Measurements from ENCODE around the gene COL1A1.

Gene COL1A1

GRCh38 chr17:50157891-50158290, 43.5 kb downstream of the COL1A1 start:
- H3K27me3 ChIP-seq (ENCODE audit: control insufficient read depth in 5 of 5, insufficient read depth in 4 of 5, low read length in 5 of 5), result no peaks in the 10 kb centered on the region
- peaks cover 14 to 42% (median 41%) of the 10 kb centered on the region in 5 donors for H3K4me1 ChIP-seq (ENCODE audit: control insufficient read depth in 5 of 5, insufficient read depth in 5 of 5, low read length in 5 of 5)
- H3K36me3 ChIP-seq (ENCODE audit: control insufficient read depth in 5 of 5, insufficient read depth in 5 of 5, low read length in 5 of 5), result no peaks in the 10 kb centered on the region
- H3K9me3 ChIP-seq (ENCODE audit: control insufficient read depth in 5 of 5, low read length in 5 of 5), result no peaks in the 10 kb centered on the region
- no peak overlapping the region for H3K4me3 ChIP-seq (ENCODE audit: low read depth in 1 of 5, low read length in 5 of 5)
- H3K27ac ChIP-seq (ENCODE audit: low read depth, low read length), result no peak overlapping the region
- no peak overlapping the region for H3K9ac ChIP-seq (ENCODE audit: low read length in 5 of 5)

GRCh38 chr17:50155115-50155819, 46.2 kb downstream of the COL1A1 start:
- H3K9me3 ChIP-seq (ENCODE audit: control insufficient read depth in 5 of 5, low read length in 5 of 5), result no peaks in the 10 kb centered on the region
- peaks cover 16 to 51% (median 46%) of the 10 kb centered on the region in 5 donors for H3K4me1 ChIP-seq (ENCODE audit: control insufficient read depth in 5 of 5, insufficient read depth in 5 of 5, low read length in 5 of 5)
- no peaks in the 10 kb centered on the region for H3K36me3 ChIP-seq (ENCODE audit: control insufficient read depth in 5 of 5, insufficient read depth in 5 of 5, low read length in 5 of 5)
- H3K27ac ChIP-seq (ENCODE audit: low read depth, low read length), result peak overlapping the region; percentile 70
- no peaks in the 10 kb centered on the region for H3K27me3 ChIP-seq (ENCODE audit: control insufficient read depth in 5 of 5, insufficient read depth in 4 of 5, low read length in 5 of 5)
- H3K4me3 ChIP-seq (ENCODE audit: low read depth in 1 of 5, low read length in 5 of 5), result no peak overlapping the region
- H3K9ac ChIP-seq (ENCODE audit: low read length in 5 of 5), result peak overlapping the region in 2 of 5 donors; percentile 64 to 69

GRCh38 chr17:50154604-50155003, 46.8 kb downstream of the COL1A1 start:
- Histone ChIP-seq H3K27ac (ENCODE audit: low read depth, low read length) (peak overlapping the region; percentile 70), H3K9ac (ENCODE audit: low read length in 5 of 5) (peak overlapping the region in 3 of 5 donors; percentile 18 to 64 (median 45))

GRCh38 chr17:50153650-50154575, 47.5 kb downstream of the COL1A1 start:
- no peaks in the 10 kb centered on the region for H3K9me3 ChIP-seq (ENCODE audit: control insufficient read depth in 5 of 5, low read length in 5 of 5)
- H3K27me3 ChIP-seq (ENCODE audit: control insufficient read depth in 5 of 5, insufficient read depth in 4 of 5, low read length in 5 of 5), result no peaks in the 10 kb centered on the region
- H3K4me3 ChIP-seq (ENCODE audit: low read depth in 1 of 5, low read length in 5 of 5), result no peak overlapping the region
- peak overlapping the region in 4 of 5 donors; percentile 18 to 53 (median 46) for H3K9ac ChIP-seq (ENCODE audit: low read length in 5 of 5)
- H3K4me1 ChIP-seq (ENCODE audit: control insufficient read depth in 5 of 5, insufficient read depth in 5 of 5, low read length in 5 of 5), result peaks cover 16 to 63% (median 51%) of the 10 kb centered on the region in 5 donors
- no peaks in the 10 kb centered on the region for H3K36me3 ChIP-seq (ENCODE audit: control insufficient read depth in 5 of 5, insufficient read depth in 5 of 5, low read length in 5 of 5)
- H3K27ac ChIP-seq (ENCODE audit: low read depth, low read length), result peak overlapping the region; percentile 70

More at GRCh38 chr17:50154604-50155003, 46.8 kb downstream of the COL1A1 start:
- Histone ChIP-seq H3K27me3 (ENCODE audit: control insufficient read depth in 5 of 5, insufficient read depth in 4 of 5, low read length in 5 of 5) (no peaks in the 10 kb centered on the region), H3K9me3 (ENCODE audit: control insufficient read depth in 5 of 5, low read length in 5 of 5) (no peaks in the 10 kb centered on the region), H3K4me3 (ENCODE audit: low read depth in 1 of 5, low read length in 5 of 5) (no peak overlapping the region), H3K4me1 (ENCODE audit: control insufficient read depth in 5 of 5, insufficient read depth in 5 of 5, low read length in 5 of 5) (peaks cover 16 to 56% (median 46%) of the 10 kb centered on the region in 5 donors), H3K36me3 (ENCODE audit: control insufficient read depth in 5 of 5, insufficient read depth in 5 of 5, low read length in 5 of 5) (no peaks in the 10 kb centered on the region)

GRCh38 chr17:50152736-50153135, 48.7 kb downstream of the COL1A1 start:
- Histone ChIP-seq H3K4me1 (ENCODE audit: control insufficient read depth in 5 of 5, insufficient read depth in 5 of 5, low read length in 5 of 5) (peaks cover 19 to 73% (median 60%) of the 10 kb centered on the region in 5 donors), H3K27me3 (ENCODE audit: control insufficient read depth in 5 of 5, insufficient read depth in 4 of 5, low read length in 5 of 5) (no peaks in the 10 kb centered on the region), H3K36me3 (ENCODE audit: control insufficient read depth in 5 of 5, insufficient read depth in 5 of 5, low read length in 5 of 5) (no peaks in the 10 kb centered on the region), H3K9ac (ENCODE audit: low read length in 5 of 5) (no peak overlapping the region), H3K4me3 (ENCODE audit: low read depth in 1 of 5, low read length in 5 of 5) (peak overlapping the region in 2 of 5 donors; percentile 79 to 82), H3K27ac (ENCODE audit: low read depth, low read length) (peak overlapping the region; percentile 65), H3K9me3 (ENCODE audit: control insufficient read depth in 5 of 5, low read length in 5 of 5) (no peaks in the 10 kb centered on the region)

GRCh38 chr17:50151937-50152547, 49.4 kb downstream of the COL1A1 start:
- Histone ChIP-seq H3K9me3 (ENCODE audit: control insufficient read depth in 5 of 5, low read length in 5 of 5) (no peaks in the 10 kb centered on the region), H3K36me3 (ENCODE audit: control insufficient read depth in 5 of 5, insufficient read depth in 5 of 5, low read length in 5 of 5) (no peaks in the 10 kb centered on the region), H3K27ac (ENCODE audit: low read depth, low read length) (peak overlapping the region; percentile 65), H3K4me1 (ENCODE audit: control insufficient read depth in 5 of 5, insufficient read depth in 5 of 5, low read length in 5 of 5) (peaks cover 21 to 80% (median 67%) of the 10 kb centered on the region in 5 donors), H3K27me3 (ENCODE audit: control insufficient read depth in 5 of 5, insufficient read depth in 4 of 5, low read length in 5 of 5) (no peaks in the 10 kb centered on the region), H3K9ac (ENCODE audit: low read length in 5 of 5) (peak overlapping the region in 4 of 5 donors; percentile 10 to 62 (median 42)), H3K4me3 (ENCODE audit: low read depth in 1 of 5, low read length in 5 of 5) (peak overlapping the region; percentile 54 to 82 (median 79))

- H3K9me3 ChIP-seq (ENCODE audit: control insufficient read depth in 5 of 5, low read length in 5 of 5), result no peaks in the 10 kb centered on the region
- H3K36me3 ChIP-seq (ENCODE audit: control insufficient read depth in 5 of 5, insufficient read depth in 5 of 5, low read length in 5 of 5), result peaks cover 0 to 2% (median 0%) of the 10 kb centered on the region in 5 donors
- peaks cover 26 to 88% (median 75%) of the 10 kb centered on the region in 5 donors for H3K4me1 ChIP-seq (ENCODE audit: control insufficient read depth in 5 of 5, insufficient read depth in 5 of 5, low read length in 5 of 5)
- H3K27ac ChIP-seq (ENCODE audit: low read depth, low read length), result peak overlapping the region; percentile 65
- H3K27me3 ChIP-seq (ENCODE audit: control insufficient read depth in 5 of 5, insufficient read depth in 4 of 5, low read length in 5 of 5), result no peaks in the 10 kb centered on the region
- peak overlapping the region; percentile 1 to 74 (median 50) for H3K9ac ChIP-seq (ENCODE audit: low read length in 5 of 5)
- H3K4me3 ChIP-seq (ENCODE audit: low read depth in 1 of 5, low read length in 5 of 5), result peak overlapping the region; percentile 72 to 84 (median 82)
Measured at GRCh38 chr17:50151041-50151936, 50.1 kb downstream of the COL1A1 start.

- Histone ChIP-seq H3K36me3 (ENCODE audit: control insufficient read depth in 5 of 5, insufficient read depth in 5 of 5, low read length in 5 of 5) (peaks cover 0 to 3% (median 0%) of the 10 kb centered on the region in 5 donors), H3K27ac (ENCODE audit: low read depth, low read length) (peak within 1 kb of the TSS; percentile 65), H3K9me3 (ENCODE audit: control insufficient read depth in 5 of 5, low read length in 5 of 5) (no peaks in the 10 kb centered on the region), H3K4me1 (ENCODE audit: control insufficient read depth in 5 of 5, insufficient read depth in 5 of 5, low read length in 5 of 5) (peaks cover 25 to 93% (median 81%) of the 10 kb centered on the region in 5 donors), H3K4me3 (ENCODE audit: low read depth in 1 of 5, low read length in 5 of 5) (peak within 1 kb of the TSS; percentile 72 to 84 (median 82)), H3K27me3 (ENCODE audit: control insufficient read depth in 5 of 5, insufficient read depth in 4 of 5, low read length in 5 of 5) (no peaks in the 10 kb centered on the region), H3K9ac (ENCODE audit: low read length in 5 of 5) (peak within 1 kb of the TSS; percentile 1 to 79 (median 66))
Measured at GRCh38 chr17:50150354-50151040, 50.9 kb downstream of the COL1A1 start, which contains the start of gene PPP1R9B. Gene PPP1R9B, minus strand, starts transcription at chr17:50150677. Its CDS starts 164 bp downstream, at chr17:50150513.

Measured in subcutaneous abdominal adipose tissue (tissue), 5 donors.